ENCODE data around the gene AJUBA. TPM values are rescaled to one million over a fixed set of nuclear protein-coding genes. Genes with fewer than 3 reads are reported as not detected.

The AJUBA gene
- total RNA-seq, 1 donor from 2014 or later = 7.2 TPM

DNA sequence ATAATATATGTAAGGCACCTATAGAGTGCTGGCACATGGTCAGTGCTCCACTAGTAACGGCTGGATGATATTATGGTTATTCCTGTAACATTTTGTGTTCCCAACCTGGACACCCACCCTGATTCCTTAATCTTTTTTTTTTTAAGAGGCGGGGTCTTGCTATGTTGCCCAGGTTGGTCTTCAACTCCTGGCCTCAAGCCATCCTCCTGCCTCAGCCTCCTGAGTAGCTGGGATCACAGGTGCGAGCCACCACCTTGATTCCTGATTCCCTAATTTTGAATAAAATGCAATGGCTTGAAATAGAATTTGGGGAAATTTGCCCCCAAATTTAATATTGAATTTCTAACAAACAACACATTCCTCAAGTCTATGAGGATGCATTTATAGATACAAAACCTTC, 20.2 kb upstream of the AJUBA start:
- no peak for DNase-seq
- no peak overlapping the region for H3K4me3 ChIP-seq
- intact Hi-C loops (cut with micrococcal nuclease) = no loop called here

DNA sequence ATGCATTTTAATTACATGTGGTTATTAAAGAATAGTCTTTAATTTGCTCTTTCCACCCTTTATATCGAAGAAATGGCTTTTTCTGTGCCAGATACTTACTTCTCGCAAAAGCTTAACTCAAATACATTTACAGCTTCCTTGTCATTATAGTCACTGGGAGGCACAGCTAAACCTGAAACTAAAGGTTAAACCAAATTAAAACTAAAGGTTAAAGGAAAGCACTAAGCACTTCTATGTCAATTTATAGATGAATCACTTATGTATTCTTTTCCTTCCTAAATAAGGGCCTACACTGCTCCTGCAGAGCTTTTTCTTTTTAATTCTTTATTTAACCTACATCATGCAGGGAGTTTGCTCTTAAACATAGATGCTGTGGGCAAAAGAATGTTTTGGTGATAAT, 18.5 kb upstream of the AJUBA start:
- TF ChIP-seq, protein P1, sequence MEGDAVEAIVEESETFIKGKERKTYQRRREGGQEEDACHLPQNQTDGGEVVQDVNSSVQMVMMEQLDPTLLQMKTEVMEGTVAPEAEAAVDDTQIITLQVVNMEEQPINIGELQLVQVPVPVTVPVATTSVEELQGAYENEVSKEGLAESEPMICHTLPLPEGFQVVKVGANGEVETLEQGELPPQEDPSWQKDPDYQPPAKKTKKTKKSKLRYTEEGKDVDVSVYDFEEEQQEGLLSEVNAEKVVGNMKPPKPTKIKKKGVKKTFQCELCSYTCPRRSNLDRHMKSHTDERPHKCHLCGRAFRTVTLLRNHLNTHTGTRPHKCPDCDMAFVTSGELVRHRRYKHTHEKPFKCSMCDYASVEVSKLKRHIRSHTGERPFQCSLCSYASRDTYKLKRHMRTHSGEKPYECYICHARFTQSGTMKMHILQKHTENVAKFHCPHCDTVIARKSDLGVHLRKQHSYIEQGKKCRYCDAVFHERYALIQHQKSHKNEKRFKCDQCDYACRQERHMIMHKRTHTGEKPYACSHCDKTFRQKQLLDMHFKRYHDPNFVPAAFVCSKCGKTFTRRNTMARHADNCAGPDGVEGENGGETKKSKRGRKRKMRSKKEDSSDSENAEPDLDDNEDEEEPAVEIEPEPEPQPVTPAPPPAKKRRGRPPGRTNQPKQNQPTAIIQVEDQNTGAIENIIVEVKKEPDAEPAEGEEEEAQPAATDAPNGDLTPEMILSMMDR (IDR thresholded peaks at IDR 0.05; ENCODE audit: borderline replicate concordance) = no peak
- intact Hi-C loops (cut with micrococcal nuclease) = no loop called here

More for the DNA sequence above, 20.2 kb upstream of the AJUBA start:
- H3K4me1 ChIP-seq = peaks cover 29% of the 10 kb centered on the region
- TF ChIP-seq, protein P1 (IDR thresholded peaks at IDR 0.05; ENCODE audit: borderline replicate concordance) = no peak
- no peaks in the 10 kb centered on the region for H3K27me3 ChIP-seq (ENCODE audit: low read depth)
- H3K36me3 ChIP-seq = no peaks in the 10 kb centered on the region
- H3K9me3 ChIP-seq (replicated peaks) = no peaks in the 10 kb centered on the region
- H3K27ac ChIP-seq (replicated peaks) = no peak overlapping the region

DNA sequence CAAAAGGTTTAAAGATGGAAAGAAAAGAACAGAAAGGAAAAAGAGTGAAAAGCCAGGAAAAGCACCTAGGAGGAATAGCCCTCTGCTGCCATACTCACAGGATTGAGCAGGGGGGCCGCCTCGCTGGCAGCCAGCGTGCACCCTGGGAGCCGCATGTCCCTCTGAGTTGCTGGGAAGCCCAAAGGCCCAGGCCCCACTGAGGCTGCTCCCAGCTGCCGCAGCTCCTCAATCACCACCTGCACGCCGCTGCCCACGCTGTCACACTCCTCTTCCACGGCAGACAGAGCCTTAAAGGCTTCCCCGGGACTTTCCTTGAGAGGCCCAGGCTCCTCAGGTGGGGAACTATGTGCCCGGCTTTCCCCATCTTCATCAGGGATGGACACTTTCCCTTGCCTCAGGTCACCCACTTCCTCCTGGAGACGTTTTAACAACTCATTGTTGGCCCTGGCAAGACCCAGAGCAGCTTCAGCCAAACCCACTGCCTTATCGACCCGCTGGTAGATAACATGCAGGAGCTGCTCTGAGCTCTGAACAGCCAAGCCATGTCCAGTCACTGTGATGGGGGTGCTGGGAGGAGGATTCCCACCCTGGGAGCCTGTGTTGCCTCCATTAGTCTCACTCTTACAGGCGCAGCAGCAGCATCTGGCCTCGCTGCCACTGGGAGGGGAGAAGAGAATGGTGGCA, 16.1 kb upstream of the AJUBA start:
- TF ChIP-seq, protein P1 (IDR thresholded peaks at IDR 0.05; ENCODE audit: borderline replicate concordance) = no peak
- no peaks in the 10 kb centered on the region for H3K27me3 ChIP-seq (ENCODE audit: low read depth)
- no peaks in the 10 kb centered on the region for H3K36me3 ChIP-seq
- no peaks in the 10 kb centered on the region for H3K9me3 ChIP-seq (replicated peaks)
- no peak for DNase-seq
- H3K4me3 ChIP-seq = no peak overlapping the region
- peaks cover 21% of the 10 kb centered on the region for H3K4me1 ChIP-seq
- intact Hi-C loops (cut with micrococcal nuclease) = no loop called here
- no peak overlapping the region for H3K27ac ChIP-seq (replicated peaks)

More for the DNA sequence above, 18.5 kb upstream of the AJUBA start:
- DNase-seq = no peak
- no peaks in the 10 kb centered on the region for H3K27me3 ChIP-seq (ENCODE audit: low read depth)
- peaks cover 14% of the 10 kb centered on the region for H3K4me1 ChIP-seq
- H3K36me3 ChIP-seq = no peaks in the 10 kb centered on the region
- no peak overlapping the region for H3K27ac ChIP-seq (replicated peaks)
- no peaks in the 10 kb centered on the region for H3K9me3 ChIP-seq (replicated peaks)
- no peak overlapping the region for H3K4me3 ChIP-seq

DNA sequence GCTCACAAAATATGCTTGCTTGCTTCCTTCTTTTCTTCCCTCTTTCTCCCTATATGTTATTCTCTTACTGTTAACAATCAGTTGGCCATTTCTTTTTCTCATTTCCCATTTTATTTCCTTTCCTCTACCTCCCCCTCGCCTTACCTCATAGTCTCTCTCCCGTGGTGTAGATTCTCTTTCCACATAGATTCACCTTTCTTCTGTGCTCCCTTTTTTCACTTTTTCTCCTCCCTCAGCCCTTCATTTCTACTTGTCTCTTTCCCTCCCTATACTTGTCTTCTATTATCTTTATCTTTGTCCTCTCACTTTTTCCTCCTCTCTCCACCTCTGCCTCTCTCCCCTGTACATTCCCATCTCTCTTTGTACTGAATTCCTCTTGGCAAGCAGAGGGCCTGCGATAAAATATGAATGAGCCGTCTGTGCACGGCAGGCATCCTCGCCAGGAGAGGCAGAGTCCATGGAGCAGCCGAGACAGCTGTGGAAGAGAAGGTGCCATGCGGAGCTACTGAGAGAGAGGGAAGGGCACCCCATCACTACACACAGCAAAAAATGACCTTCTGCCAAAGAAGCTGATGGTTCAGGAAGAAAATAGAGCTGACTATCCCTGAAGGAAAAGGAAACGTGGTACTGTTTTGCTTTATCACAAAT, 15.4 kb upstream of the AJUBA start:
- intact Hi-C loops (cut with micrococcal nuclease) = no loop called here
- H3K9me3 ChIP-seq (replicated peaks) = no peaks in the 10 kb centered on the region
- H3K4me3 ChIP-seq = no peak overlapping the region
- TF ChIP-seq, protein P1 (IDR thresholded peaks at IDR 0.05; ENCODE audit: borderline replicate concordance) = no peak
- peaks cover 21% of the 10 kb centered on the region for H3K4me1 ChIP-seq
- no peaks in the 10 kb centered on the region for H3K27me3 ChIP-seq (ENCODE audit: low read depth)
- no peak overlapping the region for H3K27ac ChIP-seq (replicated peaks)
- H3K36me3 ChIP-seq = no peaks in the 10 kb centered on the region
- DNase-seq = no peak

DNA sequence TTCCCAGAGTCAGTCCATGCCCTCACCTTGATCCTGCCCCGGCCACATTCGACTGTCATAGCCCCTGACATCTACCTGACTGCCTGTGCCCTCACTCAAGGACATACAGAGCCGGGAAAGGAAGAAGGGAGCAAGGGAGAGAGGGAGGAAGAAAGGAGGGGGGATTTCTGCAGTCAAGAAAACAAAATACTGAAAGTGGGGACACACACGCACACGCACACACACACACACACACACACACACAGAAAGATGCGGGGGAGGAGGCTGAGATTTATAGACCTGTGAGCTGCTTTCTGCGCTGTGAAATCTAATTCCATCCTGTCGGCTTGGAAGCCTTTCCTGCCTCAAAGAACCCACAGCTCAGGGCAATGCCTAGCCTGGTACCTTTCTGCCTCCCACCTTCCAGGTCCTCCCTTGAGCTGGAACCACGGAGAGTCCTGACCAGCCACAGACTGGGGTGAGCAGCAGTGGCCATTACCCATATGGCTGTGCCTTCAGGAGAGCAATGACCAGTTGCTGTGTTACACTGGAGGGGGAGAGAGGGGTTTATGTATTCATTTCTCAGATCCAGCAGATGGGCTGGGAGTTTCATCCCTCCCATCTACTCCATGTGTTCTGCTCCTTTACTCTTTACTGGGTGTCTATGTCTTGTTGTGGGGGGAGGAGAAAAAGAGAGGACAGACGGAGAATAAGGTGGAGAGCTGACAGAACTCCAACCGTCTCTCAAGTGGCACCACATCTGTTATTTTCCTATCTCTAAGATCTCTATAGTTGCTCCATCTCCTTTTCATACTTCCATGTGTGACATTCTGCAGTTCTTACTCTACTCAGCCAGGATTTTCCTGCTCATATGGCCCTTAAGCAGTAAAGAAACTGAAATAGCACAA, 14.7 kb upstream of the AJUBA start:
- intact Hi-C loops (cut with micrococcal nuclease) = no loop called here
- Histone ChIP-seq H3K4me3 (no peak overlapping the region), H3K27ac (replicated peaks) (no peak overlapping the region), H3K27me3 (ENCODE audit: low read depth) (no peaks in the 10 kb centered on the region), H3K36me3 (no peaks in the 10 kb centered on the region), H3K9me3 (replicated peaks) (no peaks in the 10 kb centered on the region), H3K4me1 (peaks cover 21% of the 10 kb centered on the region)
- TF ChIP-seq, protein P1 (IDR thresholded peaks at IDR 0.05; ENCODE audit: borderline replicate concordance) = no peak
- no peak for DNase-seq

All from left ventricle myocardium inferior (tissue), 1 donor.